IMR-90 (cell line): ENCODE data around the gene VWA8. TPM values are rescaled to one million over a fixed set of nuclear protein-coding genes. Genes with fewer than 3 reads are reported as not detected.

Experiments used
- ATAC-seq: fragments of 200-7000 bp; cut with Tn5 transposase; 2 replicates; pipeline ENCODE4 v1.9.1; 2020; ENCODE audit warnings: low read depth, mild to moderate bottlenecking, moderate library complexity
- BruUV-seq: library from RNA; stranded (reverse); fragments of 400-500 nt; replicated peaks from 2 replicates; lab custom pipeline; 2021; lab: Mats Ljungman, UMichigan
- CTCF ChIA-PET: fragments of 300-600 bp; formaldehyde crosslinking; extraction: SDS; loops from one replicate; lab custom pipeline; 2021; ENCODE audit warnings: antibody characterized with exemption; lab: Yijun Ruan, JAX
- POLR2A ChIA-PET: fragments of 300-600 bp; sonication (Branson Sonifier 250); formaldehyde crosslinking; loops from one replicate; lab custom pipeline; 2022; ENCODE audit warnings: antibody characterized with exemption; ENCODE audit not compliant: unreplicated experiment; lab: Charles Lee
- DNase-seq: peaks from one replicate; pipeline ENCODE4 v3.0.0; 2013
- H2AFZ ChIP-seq: replicated peaks from 2 replicates; pipeline ENCODE3; 2013; ENCODE audit warnings: low read length, mild to moderate bottlenecking; ENCODE audit not compliant: poor library complexity
- H2AK5ac ChIP-seq: 2 replicates; pipeline ENCODE4 v1.6.1; 2013; ENCODE audit warnings: low read depth, low read length, inconsistent platforms
- H2AK9ac ChIP-seq: replicated peaks from 2 replicates; pipeline ENCODE3; 2013; ENCODE audit warnings: mild to moderate bottlenecking, low read depth, low read length, moderate library complexity; ENCODE audit not compliant: poor library complexity
- H2BK120ac ChIP-seq: 2 replicates; pipeline ENCODE4 v1.6.1; 2013; ENCODE audit warnings: low read depth, low read length, inconsistent platforms
- H2BK15ac ChIP-seq: 3 replicates; pipeline ENCODE4 v1.6.1; 2013; ENCODE audit warnings: low read depth, low read length, inconsistent platforms
- H2BK20ac ChIP-seq: 2 replicates; pipeline ENCODE4 v1.6.1; 2013; ENCODE audit warnings: low read depth, mild to moderate bottlenecking, inconsistent platforms, low read length, moderate library complexity
- H2BK5ac ChIP-seq: 2 replicates; pipeline ENCODE4 v1.6.1; 2013; ENCODE audit warnings: mild to moderate bottlenecking, low read depth, low read length, inconsistent platforms; ENCODE audit not compliant: poor library complexity, severe bottlenecking
- H3K14ac ChIP-seq: replicated peaks from 2 replicates; pipeline ENCODE4 v1.6.1; 2013; ENCODE audit warnings: low read depth, low read length, inconsistent platforms
- H3K18ac ChIP-seq: 2 replicates; pipeline ENCODE4 v1.6.1; 2013; ENCODE audit warnings: low read depth, low read length, control low read depth
- H3K23ac ChIP-seq: 2 replicates; pipeline ENCODE4 v1.6.1; 2013; ENCODE audit warnings: low read depth, low read length, inconsistent platforms
- H3K27ac ChIP-seq: 2 replicates; pipeline ENCODE4 v1.5.1; 2013; ENCODE audit warnings: mild to moderate bottlenecking, control low read depth, low read length; ENCODE audit not compliant: insufficient read depth
- H3K27me3 ChIP-seq: 2 replicates; pipeline ENCODE4 v1.6.1; 2013; ENCODE audit warnings: low read length; ENCODE audit not compliant: control insufficient read depth, insufficient read depth
- H3K36me3 ChIP-seq: 2 replicates; pipeline ENCODE4 v1.6.1; 2013; ENCODE audit warnings: low read length, mixed read lengths; ENCODE audit not compliant: control insufficient read depth, insufficient read depth
- H3K4ac ChIP-seq: 2 replicates; pipeline ENCODE4 v1.6.1; 2013; ENCODE audit warnings: low read depth, low read length, inconsistent platforms
- H3K4me1 ChIP-seq: 2 replicates; pipeline ENCODE4 v1.6.1; 2013; ENCODE audit warnings: low read length, mixed read lengths; ENCODE audit not compliant: control insufficient read depth, insufficient read depth
- H3K4me2 ChIP-seq: 2 replicates; pipeline ENCODE4 v1.6.1; 2013; ENCODE audit warnings: low read depth, mild to moderate bottlenecking, control low read depth, low read length, moderate library complexity
- H3K4me3 ChIP-seq: 2 replicates; pipeline ENCODE4 v1.5.1; 2013; ENCODE audit warnings: low read depth, mild to moderate bottlenecking, control low read depth, low read length, moderate library complexity; ENCODE audit not compliant: insufficient read depth
- H3K56ac ChIP-seq: 2 replicates; pipeline ENCODE4 v1.6.1; 2013; ENCODE audit warnings: low read length, inconsistent platforms; ENCODE audit not compliant: insufficient read depth; ENCODE audit errors: extremely low read depth
- H3K79me1 ChIP-seq, 2 experiments: 2 replicates each; pipeline ENCODE4 v1.6.1; 2013; ENCODE audit warnings: low read length in 2 of 2, inconsistent platforms in 1 of 2, low read depth in 1 of 2
- H3K9ac ChIP-seq: 2 replicates; pipeline ENCODE4 v1.6.1; 2013; ENCODE audit warnings: low read depth, low read length, control low read depth
- H3K9me1 ChIP-seq: 2 replicates; pipeline ENCODE4 v1.6.1; 2013; ENCODE audit warnings: low read length, inconsistent platforms; ENCODE audit not compliant: insufficient read depth
- H3K9me3 ChIP-seq: 2 replicates; pipeline ENCODE4 v1.6.1; 2013; ENCODE audit warnings: low read length; ENCODE audit not compliant: control insufficient read depth, insufficient read depth
- H4K20me1 ChIP-seq: 2 replicates; pipeline ENCODE4 v1.6.1; 2013; ENCODE audit warnings: low read length, inconsistent platforms; ENCODE audit not compliant: insufficient read depth
- H4K5ac ChIP-seq: 2 replicates; pipeline ENCODE4 v1.6.1; 2013; ENCODE audit warnings: mild to moderate bottlenecking, low read depth, low read length, control low read depth
- H4K8ac ChIP-seq, 2 experiments: 2 replicates each; pipeline ENCODE4 v1.6.1; 2013; ENCODE audit warnings: low read depth in 2 of 2, low read length in 2 of 2, control low read depth in 1 of 2, inconsistent platforms in 1 of 2
- H4K91ac ChIP-seq: 2 replicates; pipeline ENCODE4 v1.6.1; 2013; ENCODE audit warnings: low read depth, low read length, inconsistent platforms; ENCODE audit not compliant: insufficient read depth
- CEBPB ChIP-seq: IDR thresholded peaks from 2 replicates; pipeline ENCODE4 v1.6.1; 2012; ENCODE audit warnings: low read depth, low read length, improper control_type of control experiment
- ELK1 ChIP-seq: fragments of 150-350 bp; IDR thresholded peaks from 2 replicates; pipeline ENCODE4 v1.6.1; 2016; ENCODE audit warnings: low read depth, mild to moderate bottlenecking, low read length, moderate library complexity, borderline replicate concordance
- FOS ChIP-seq: fragments of 150-350 bp; IDR thresholded peaks from 2 replicates; pipeline ENCODE4 v1.6.1; 2016; ENCODE audit warnings: low read depth, low read length
- MAFK ChIP-seq: IDR thresholded peaks from 2 replicates; pipeline ENCODE4 v1.6.1; 2012; ENCODE audit warnings: low read depth, low read length, improper control_type of control experiment
- POLR2A ChIP-seq: IDR thresholded peaks from 2 replicates; pipeline ENCODE4 v1.6.1; 2012; ENCODE audit warnings: mild to moderate bottlenecking, low read depth, low read length
- RCOR1 ChIP-seq: IDR thresholded peaks from 2 replicates; pipeline ENCODE4 v1.6.1; 2012; ENCODE audit warnings: mild to moderate bottlenecking, low read length, improper control_type of control experiment; ENCODE audit not compliant: insufficient replicate concordance
- SMC3 ChIP-seq: fragments of 150-350 bp; IDR thresholded peaks from 2 replicates; pipeline ENCODE4 v1.6.1; 2016; ENCODE audit warnings: low read depth, mild to moderate bottlenecking, antibody characterized with exemption, low read length, moderate library complexity
- WGBS, 2 experiments: methylation state at CpG; one replicate each; pipeline versions ENCODE4 v1.1.5 to v1.1.7; 2013; ENCODE audit warnings: missing lambda C conversion rate in 2 of 2; ENCODE audit not compliant: insufficient read length in 1 of 2; ENCODE audit errors: extremely low coverage in 2 of 2; 5-methylcytosine and 5-hydroxymethylcytosine counted together
- dilution Hi-C: fragments of 300-500 bp; cut with HindIII; formaldehyde crosslinking; loops from one replicate; pipeline ENCODE4 v1.14.3; 2018; ENCODE audit warnings: low sequenced_read_pairs; ENCODE audit not compliant: unreplicated experiment
- in situ Hi-C: fragments of 300-500 bp; cut with MboI; formaldehyde crosslinking; loops from 3 replicates; pipeline ENCODE4 v1.14.3; 2019; ENCODE audit warnings: low sequenced_read_pairs, inconsistent platforms, mixed read lengths
- intact Hi-C: fragments of 100-400 bp; cut with micrococcal nuclease; formaldehyde crosslinking; loops from 2 replicates; pipeline ENCODE4 v1.10.0; 2022
- polyA plus RNA-seq, 3 experiments: library from polyadenylated mRNA; depleted of rRNA; stranded (reverse); fragments of >200 nt; gene quantifications; 2 replicates each; pipeline ENCODE4 v1.2.3, GENCODE V29; 2012; ENCODE audit warnings: low replicate concordance in 1 of 3
- total RNA-seq: library from RNA; depleted of rRNA; stranded (reverse); fragments of >200 nt; gene quantifications from 2 replicates; pipeline ENCODE4 v1.2.3, GENCODE V29; 2012

The VWA8 gene
- total and polyA plus RNA-seq, 2 of the 4 experiments (the other 2 are of a cell fraction): 5.9 to 18.3 TPM

DNA sequence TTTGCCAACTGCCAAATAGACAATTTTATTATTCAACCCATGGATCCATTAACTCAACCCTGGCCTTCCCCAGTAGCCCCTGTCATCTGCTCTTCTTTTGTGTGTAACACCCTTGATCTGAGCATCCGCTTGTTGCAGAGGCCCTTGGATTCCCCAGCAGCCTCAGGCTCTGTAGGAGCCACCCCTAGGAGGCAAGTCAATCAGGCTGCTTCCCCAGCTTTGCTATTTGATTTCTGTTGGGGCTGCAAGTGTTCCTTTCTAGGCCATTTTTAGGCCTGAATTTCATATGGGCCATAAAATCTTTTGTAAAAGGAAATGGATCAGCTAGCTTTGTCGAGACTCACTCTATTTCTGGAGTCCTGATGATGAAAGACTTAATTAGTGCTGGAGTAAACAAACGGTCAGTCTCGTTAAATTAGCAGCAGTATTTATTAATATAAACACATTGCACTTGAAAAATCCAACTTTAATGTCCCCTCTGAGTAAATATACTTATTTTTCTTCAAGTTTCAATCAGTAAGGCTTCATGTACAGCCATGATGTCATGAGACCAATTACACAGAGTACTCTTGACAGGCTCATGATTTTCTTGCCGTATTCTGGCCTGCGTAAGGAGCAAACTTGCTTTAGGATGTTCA, 398.2 kb downstream of the VWA8 start:
- Histone ChIP-seq H4K8ac (no peak overlapping the region), H3K27me3 (no peaks in the 10 kb centered on the region), H4K20me1 (no peaks in the 10 kb centered on the region), H3K18ac (peak overlapping the region; percentile 77; the same call in 1 of the 2 replicates), H3K36me3 (no peaks in the 10 kb centered on the region), H2BK5ac (no peak overlapping the region), H3K9ac (no peak overlapping the region), H2BK20ac (0 out of 2 replicates have a peak overlapping the region, but pooled peaks have one; percentile 35), H3K4me2 (peak overlapping the region; percentile 28), H3K79me1 (no peaks in the 10 kb centered on the region), H3K56ac (no peak overlapping the region), H4K5ac (no peak overlapping the region; the same call in 1 of the 2 replicates), H2AK9ac (no peak overlapping the region), H3K4me1 (peaks cover 23% of the 10 kb centered on the region), H4K91ac (peak overlapping the region; percentile 40; the same call in 1 of the 2 replicates), H3K23ac (no peak overlapping the region), H3K27ac (no peak overlapping the region), H2AK5ac (peak overlapping the region; percentile 67; the same call in 1 of the 2 replicates), H2AFZ (no peak overlapping the region), H3K4ac (peak overlapping the region; percentile 15; the same call in 1 of the 2 replicates), H3K9me3 (no peaks in the 10 kb centered on the region), H3K9me1 (peaks cover 10% of the 10 kb centered on the region; the same call in 1 of the 2 replicates), H2BK15ac (no peak overlapping the region), H3K4me3 (no peak overlapping the region), H2BK120ac (peak overlapping the region; percentile 73), H3K14ac (peak overlapping the region; percentile 44; the same call in 1 of the 2 replicates)
- ChIA-PET POLR2A (no interaction called here), CTCF (no interaction called here)
- in situ Hi-C loops: no loop called here
- DNase-seq (no peak), ATAC-seq (no peak)
- no TSS peak for BruUV-seq
- WGBS, 2 experiments: 90% methylated on average over 2 of the region's 6 CpGs; no CpG with 5 or more reads in 1 of the 2 experiments
- dilution Hi-C loops: no loop called here
- TF ChIP-seq FOS (no peak), ELK1 (no peak), CEBPB (no peak), MAFK (no peak), RCOR1 (no peak), POLR2A (no peak), SMC3 (no peak)
- intact Hi-C loops: loop anchor here (10.0 kb wide), 1 partner anchor 82 kb away; no protein-coding TSS in a partner anchor
